ENCODE results near the gene COQ10A.
A peak's percentile ranks its signal among the peaks of the same experiment; 100 is the strongest.

Gene COQ10A

DNA sequence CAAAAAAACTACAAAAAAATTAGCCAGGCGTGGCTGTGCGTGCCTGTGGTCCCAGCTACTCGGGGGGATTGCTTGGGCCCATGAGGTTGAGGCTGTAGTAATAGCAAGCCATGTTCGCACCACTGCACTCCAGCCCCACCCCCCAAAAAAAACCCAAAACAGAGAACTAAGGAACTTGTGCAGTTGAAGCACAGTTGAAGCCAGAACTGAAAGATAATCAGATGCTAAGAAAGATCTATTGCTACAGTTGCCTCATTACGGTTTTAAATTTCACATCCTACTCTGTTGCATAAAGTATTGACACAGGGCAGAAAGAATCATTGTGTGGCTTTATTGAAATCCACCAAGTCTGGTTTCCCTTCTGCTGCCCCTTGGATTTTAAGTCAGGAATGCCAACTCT lies 29.6 kb downstream of the COQ10A start:
- no peaks in the 10 kb centered on the region for H4K20me1 ChIP-seq (ENCODE audit: insufficient read depth, low read length)
- H3K9ac ChIP-seq (ENCODE audit: low read length): no peak overlapping the region; the same call in 1 of the 2 replicates
- no peak overlapping the region for H2AFZ ChIP-seq (ENCODE audit: low read length)
- H3K4me3 ChIP-seq (ENCODE audit: low read depth, low read length, poor library complexity, severe bottlenecking): peak overlapping the region; percentile 9
- no peaks in the 10 kb centered on the region for H3K9me3 ChIP-seq (ENCODE audit: low read length)
- H3K9me2 ChIP-seq (ENCODE audit: low read depth, low read length): no peaks in the 10 kb centered on the region
- H3K4me1 ChIP-seq (ENCODE audit: insufficient read depth, low read length, severe bottlenecking): peaks cover 47% of the 10 kb centered on the region
- peaks cover 55% of the 10 kb centered on the region for H3K36me3 ChIP-seq (ENCODE audit: insufficient read depth, low read length)
- no peaks in the 10 kb centered on the region for H3F3A ChIP-seq (ENCODE audit: insufficient read depth, low read length)
- no peak overlapping the region for H3K27ac ChIP-seq (ENCODE audit: low read depth, low read length, poor library complexity, severe bottlenecking)
- peak overlapping the region; percentile 91 for H3K4me2 ChIP-seq (ENCODE audit: low read length)
- no peaks in the 10 kb centered on the region for H3K27me3 ChIP-seq (ENCODE audit: insufficient read depth, low read length)
- peaks cover 76% of the 10 kb centered on the region for H3K79me2 ChIP-seq (ENCODE audit: insufficient read depth, low read length)
- TF ChIP-seq, protein P1, sequence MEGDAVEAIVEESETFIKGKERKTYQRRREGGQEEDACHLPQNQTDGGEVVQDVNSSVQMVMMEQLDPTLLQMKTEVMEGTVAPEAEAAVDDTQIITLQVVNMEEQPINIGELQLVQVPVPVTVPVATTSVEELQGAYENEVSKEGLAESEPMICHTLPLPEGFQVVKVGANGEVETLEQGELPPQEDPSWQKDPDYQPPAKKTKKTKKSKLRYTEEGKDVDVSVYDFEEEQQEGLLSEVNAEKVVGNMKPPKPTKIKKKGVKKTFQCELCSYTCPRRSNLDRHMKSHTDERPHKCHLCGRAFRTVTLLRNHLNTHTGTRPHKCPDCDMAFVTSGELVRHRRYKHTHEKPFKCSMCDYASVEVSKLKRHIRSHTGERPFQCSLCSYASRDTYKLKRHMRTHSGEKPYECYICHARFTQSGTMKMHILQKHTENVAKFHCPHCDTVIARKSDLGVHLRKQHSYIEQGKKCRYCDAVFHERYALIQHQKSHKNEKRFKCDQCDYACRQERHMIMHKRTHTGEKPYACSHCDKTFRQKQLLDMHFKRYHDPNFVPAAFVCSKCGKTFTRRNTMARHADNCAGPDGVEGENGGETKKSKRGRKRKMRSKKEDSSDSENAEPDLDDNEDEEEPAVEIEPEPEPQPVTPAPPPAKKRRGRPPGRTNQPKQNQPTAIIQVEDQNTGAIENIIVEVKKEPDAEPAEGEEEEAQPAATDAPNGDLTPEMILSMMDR (IDR thresholded peaks at IDR 0.05; ENCODE audit: low read length): no peak
- no peak for TF ChIP-seq EZH2 (IDR thresholded peaks at IDR 0.05; ENCODE audit: borderline replicate concordance, low read length)

DNA sequence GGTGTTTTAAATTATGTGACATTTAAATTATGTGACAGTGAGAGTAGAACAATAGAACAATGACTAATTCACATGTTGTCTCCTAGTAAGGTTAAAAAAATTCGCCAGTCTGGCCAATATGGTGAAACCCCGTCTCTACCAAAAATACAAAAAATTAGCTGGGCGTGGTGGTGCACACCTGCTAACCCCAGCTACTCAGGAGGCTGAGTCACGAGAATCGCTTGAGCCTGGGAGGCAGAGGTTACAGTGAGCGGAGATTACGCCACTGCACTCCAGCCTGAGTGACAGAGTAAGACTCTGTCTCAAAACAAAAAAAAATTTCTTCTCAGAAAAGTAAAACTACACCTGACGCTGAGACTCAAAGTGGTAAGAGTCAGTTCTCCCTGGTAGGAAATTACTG lies 30.7 kb downstream of the COQ10A start:
- peaks cover 53% of the 10 kb centered on the region for H3K4me1 ChIP-seq (ENCODE audit: insufficient read depth, low read length, severe bottlenecking)
- no peak overlapping the region for H2AFZ ChIP-seq (ENCODE audit: low read length)
- H3K79me2 ChIP-seq (ENCODE audit: insufficient read depth, low read length): peaks cover 69% of the 10 kb centered on the region
- H3K9ac ChIP-seq (ENCODE audit: low read length): no peak overlapping the region; the same call in 1 of the 2 replicates
- TF ChIP-seq, protein P1 (IDR thresholded peaks at IDR 0.05; ENCODE audit: low read length): no peak
- no peaks in the 10 kb centered on the region for H3F3A ChIP-seq (ENCODE audit: insufficient read depth, low read length)
- no peaks in the 10 kb centered on the region for H3K9me2 ChIP-seq (ENCODE audit: low read depth, low read length)
- H3K36me3 ChIP-seq (ENCODE audit: insufficient read depth, low read length): peaks cover 52% of the 10 kb centered on the region
- peak overlapping the region; percentile 10 for H3K27ac ChIP-seq (ENCODE audit: low read depth, low read length, poor library complexity, severe bottlenecking)
- peak overlapping the region; percentile 9 for H3K4me3 ChIP-seq (ENCODE audit: low read depth, low read length, poor library complexity, severe bottlenecking)
- no peaks in the 10 kb centered on the region for H4K20me1 ChIP-seq (ENCODE audit: insufficient read depth, low read length)
- H3K9me3 ChIP-seq (ENCODE audit: low read length): no peaks in the 10 kb centered on the region
- peak overlapping the region; percentile 91 for H3K4me2 ChIP-seq (ENCODE audit: low read length)
- H3K27me3 ChIP-seq (ENCODE audit: insufficient read depth, low read length): no peaks in the 10 kb centered on the region

DNA sequence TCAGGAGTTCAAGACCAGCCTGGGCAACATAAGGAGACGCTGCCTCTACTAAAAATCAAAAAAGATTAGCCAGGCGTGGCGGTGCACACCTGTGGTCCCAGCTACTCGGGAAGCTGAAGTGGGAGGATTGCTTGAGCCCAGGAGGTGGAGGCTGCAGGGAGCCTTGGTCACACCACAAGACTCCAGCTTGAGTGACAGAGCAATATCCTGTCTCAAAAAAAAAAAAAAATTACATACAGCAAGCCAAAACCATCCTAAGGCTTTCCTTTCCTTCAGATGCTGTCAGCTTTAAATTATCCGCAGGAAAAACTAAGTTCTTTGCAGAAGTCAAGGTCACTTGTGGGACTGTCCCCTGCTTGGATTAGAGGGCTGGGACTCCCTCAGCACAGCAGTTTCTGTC lies 32.1 kb downstream of the COQ10A start:
- H3K9me2 ChIP-seq (ENCODE audit: low read depth, low read length): no peaks in the 10 kb centered on the region
- no peak overlapping the region for H2AFZ ChIP-seq (ENCODE audit: low read length)

More for the DNA sequence above, 32.1 kb downstream of the COQ10A start:
- Histone ChIP-seq H3F3A (ENCODE audit: insufficient read depth, low read length) (no peaks in the 10 kb centered on the region), H3K4me1 (ENCODE audit: insufficient read depth, low read length, severe bottlenecking) (peaks cover 61% of the 10 kb centered on the region), H3K27ac (ENCODE audit: low read depth, low read length, poor library complexity, severe bottlenecking) (peak overlapping the region; percentile 68), H3K9ac (ENCODE audit: low read length) (peak overlapping the region; percentile 91), H3K27me3 (ENCODE audit: insufficient read depth, low read length) (no peaks in the 10 kb centered on the region), H3K4me2 (ENCODE audit: low read length) (peak overlapping the region; percentile 91), H3K4me3 (ENCODE audit: low read depth, low read length, poor library complexity, severe bottlenecking) (peak overlapping the region; percentile 83), H3K79me2 (ENCODE audit: insufficient read depth, low read length) (peaks cover 58% of the 10 kb centered on the region), H3K36me3 (ENCODE audit: insufficient read depth, low read length) (peaks cover 46% of the 10 kb centered on the region), H4K20me1 (ENCODE audit: insufficient read depth, low read length) (no peaks in the 10 kb centered on the region), H3K9me3 (ENCODE audit: low read length) (no peaks in the 10 kb centered on the region)
- no peak for TF ChIP-seq EZH2 (IDR thresholded peaks at IDR 0.05; ENCODE audit: borderline replicate concordance, low read length)
- TF ChIP-seq, protein P1 (IDR thresholded peaks at IDR 0.05; ENCODE audit: low read length): no peak

Data from OCI-LY1 (cell line).